Measurements from ENCODE around the gene AKR7A2. TPM values are rescaled to one million over a fixed set of nuclear protein-coding genes. Genes with fewer than 3 reads are reported as not detected.

Gene AKR7A2
- polyA plus RNA-seq, 1 experiment = 47.5 TPM

DNA sequence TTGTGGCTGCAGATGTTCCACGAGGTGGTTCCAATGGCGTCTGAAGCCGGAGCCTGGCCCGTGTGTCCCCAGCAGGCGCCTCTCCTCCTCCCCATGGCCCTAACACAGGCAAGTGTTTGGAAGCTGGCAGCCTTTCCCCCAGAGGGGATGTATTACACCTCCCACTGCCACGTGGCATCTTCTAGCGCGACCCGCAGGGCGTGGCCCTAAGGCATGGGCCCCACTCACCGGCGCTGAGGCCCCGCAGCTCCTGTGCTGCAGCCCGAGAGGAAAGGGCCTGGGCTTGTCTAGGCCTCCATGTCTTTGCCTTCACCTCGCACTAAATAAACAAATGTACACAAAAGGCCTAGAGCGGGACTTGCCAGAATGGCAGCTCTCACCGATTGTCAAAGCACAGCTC lies 38.1 kb upstream of the AKR7A2 start:
- H3K27ac ChIP-seq (ENCODE audit: low read depth, low read length) = no peak overlapping the region
- no peaks in the 10 kb centered on the region for H3K27me3 ChIP-seq (ENCODE audit: control insufficient read depth, insufficient read depth, low read length)
- no peak for DNase-seq (ENCODE audit: low read depth, low spot score)
- H3K4me3 ChIP-seq (ENCODE audit: low read depth, low read length) = no peak overlapping the region
- CTCF ChIA-PET = interaction anchor here (1.3 to 1.8 kb wide), 2 partner anchors 9 to 301 kb away, joined by 4 to 6 read pairs; no protein-coding TSS in a partner anchor
- H3K9me3 ChIP-seq (ENCODE audit: control insufficient read depth, insufficient read depth, low read length) = no peaks in the 10 kb centered on the region; the same call in 1 of the 2 replicates
- TF ChIP-seq, protein P1, sequence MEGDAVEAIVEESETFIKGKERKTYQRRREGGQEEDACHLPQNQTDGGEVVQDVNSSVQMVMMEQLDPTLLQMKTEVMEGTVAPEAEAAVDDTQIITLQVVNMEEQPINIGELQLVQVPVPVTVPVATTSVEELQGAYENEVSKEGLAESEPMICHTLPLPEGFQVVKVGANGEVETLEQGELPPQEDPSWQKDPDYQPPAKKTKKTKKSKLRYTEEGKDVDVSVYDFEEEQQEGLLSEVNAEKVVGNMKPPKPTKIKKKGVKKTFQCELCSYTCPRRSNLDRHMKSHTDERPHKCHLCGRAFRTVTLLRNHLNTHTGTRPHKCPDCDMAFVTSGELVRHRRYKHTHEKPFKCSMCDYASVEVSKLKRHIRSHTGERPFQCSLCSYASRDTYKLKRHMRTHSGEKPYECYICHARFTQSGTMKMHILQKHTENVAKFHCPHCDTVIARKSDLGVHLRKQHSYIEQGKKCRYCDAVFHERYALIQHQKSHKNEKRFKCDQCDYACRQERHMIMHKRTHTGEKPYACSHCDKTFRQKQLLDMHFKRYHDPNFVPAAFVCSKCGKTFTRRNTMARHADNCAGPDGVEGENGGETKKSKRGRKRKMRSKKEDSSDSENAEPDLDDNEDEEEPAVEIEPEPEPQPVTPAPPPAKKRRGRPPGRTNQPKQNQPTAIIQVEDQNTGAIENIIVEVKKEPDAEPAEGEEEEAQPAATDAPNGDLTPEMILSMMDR (IDR thresholded peaks at IDR 0.05; ENCODE audit: low read depth, low read length) = no peak
- POLR2A ChIA-PET = interaction anchor here (0.7 kb wide), 1 partner anchor 119 kb away, joined by 3 read pairs; no protein-coding TSS in a partner anchor

DNA sequence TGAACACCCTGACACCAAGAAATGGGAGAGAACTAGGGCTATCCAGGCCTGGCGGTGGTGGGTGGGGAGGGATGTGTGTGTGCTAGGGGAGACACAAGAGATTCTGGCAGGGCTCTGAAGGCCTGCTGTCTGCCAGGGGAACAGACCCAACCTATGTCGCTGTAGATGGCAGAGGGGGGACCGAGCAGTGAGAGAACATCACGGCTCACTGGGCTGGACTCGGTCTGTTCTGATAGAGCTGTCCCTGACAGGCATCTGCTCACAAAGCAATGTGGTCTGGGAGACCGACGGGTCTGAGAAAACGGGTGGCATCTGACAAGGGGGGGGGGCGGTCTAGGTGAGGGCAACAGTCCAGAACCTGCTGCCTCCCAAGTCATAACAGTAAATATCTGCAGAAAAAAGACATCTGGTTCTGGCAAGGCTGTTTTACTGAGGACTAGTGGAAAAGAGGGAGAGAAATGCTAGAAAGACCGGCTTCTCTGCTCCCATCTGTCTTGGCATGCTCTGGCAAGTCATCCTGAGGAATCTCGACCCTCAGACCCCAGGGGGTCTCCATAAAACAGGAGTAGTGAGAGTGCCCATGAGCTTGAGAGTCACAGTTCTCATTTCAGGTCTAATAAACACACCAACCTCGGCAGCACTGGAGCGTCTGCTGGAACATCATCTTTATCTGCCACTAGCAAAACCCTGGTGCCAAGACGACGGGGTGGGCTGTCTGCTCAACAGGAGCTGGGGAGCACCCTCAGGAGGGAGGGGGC lies 36.7 kb upstream of the AKR7A2 start:
- TF ChIP-seq, protein P1 (IDR thresholded peaks at IDR 0.05; ENCODE audit: low read depth, low read length) = no peak
- Histone ChIP-seq H3K27me3 (ENCODE audit: control insufficient read depth, insufficient read depth, low read length) (no peaks in the 10 kb centered on the region), H3K27ac (ENCODE audit: low read depth, low read length) (no peak overlapping the region), H3K9me3 (ENCODE audit: control insufficient read depth, insufficient read depth, low read length) (no peaks in the 10 kb centered on the region; the same call in 1 of the 2 replicates), H3K4me3 (ENCODE audit: low read depth, low read length) (no peak overlapping the region)
- POLR2A ChIA-PET = no interaction called here
- no peak for DNase-seq (ENCODE audit: low read depth, low spot score)
- CTCF ChIA-PET = interaction anchor here (0.6 to 1.3 kb wide), 2 partner anchors 10 to 303 kb away, joined by 4 to 7 read pairs; no protein-coding TSS in a partner anchor

DNA sequence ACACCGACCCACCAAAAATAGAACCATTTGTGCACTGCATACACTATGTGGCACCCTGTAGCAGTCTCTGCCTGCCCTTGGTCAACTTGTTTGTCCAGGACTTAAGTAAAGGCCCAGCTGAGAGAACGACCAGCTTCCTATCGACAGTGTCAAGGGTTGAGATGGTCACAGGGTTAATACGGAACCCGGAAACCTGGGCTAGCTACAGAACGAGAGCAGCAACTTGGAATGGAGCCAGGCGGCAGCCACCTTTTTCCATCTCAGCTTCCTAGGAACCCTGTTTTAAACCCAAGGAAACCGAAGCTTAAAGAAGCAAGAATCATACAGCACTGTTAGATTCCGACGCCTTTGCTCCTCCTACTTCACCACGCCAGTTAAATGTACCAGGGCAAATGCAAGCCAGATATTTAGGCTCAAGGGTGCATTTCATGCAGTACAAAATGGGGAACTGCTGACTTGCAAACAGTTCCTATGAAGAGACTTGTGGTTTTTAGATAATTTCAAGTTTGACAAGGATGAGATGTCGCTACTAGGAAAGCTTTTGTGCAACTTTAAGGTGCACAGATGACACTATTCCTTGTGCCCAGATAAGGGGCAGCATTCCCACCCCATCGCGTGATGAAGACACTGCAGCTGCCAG lies 35.7 kb upstream of the AKR7A2 start:
- DNase-seq (ENCODE audit: low read depth, low spot score) = no peak
- ChIA-PET POLR2A (no interaction called here), CTCF (interaction anchor here (1.3 kb wide), 1 partner anchor 303 kb away, joined by 3 read pairs; no protein-coding TSS in a partner anchor)
- Histone ChIP-seq H3K9me3 (ENCODE audit: control insufficient read depth, insufficient read depth, low read length) (no peaks in the 10 kb centered on the region; the same call in 1 of the 2 replicates), H3K4me3 (ENCODE audit: low read depth, low read length) (no peak overlapping the region), H3K27ac (ENCODE audit: low read depth, low read length) (no peak overlapping the region), H3K27me3 (ENCODE audit: control insufficient read depth, insufficient read depth, low read length) (no peaks in the 10 kb centered on the region)
- TF ChIP-seq, protein P1 (IDR thresholded peaks at IDR 0.05; ENCODE audit: low read depth, low read length) = no peak

DNA sequence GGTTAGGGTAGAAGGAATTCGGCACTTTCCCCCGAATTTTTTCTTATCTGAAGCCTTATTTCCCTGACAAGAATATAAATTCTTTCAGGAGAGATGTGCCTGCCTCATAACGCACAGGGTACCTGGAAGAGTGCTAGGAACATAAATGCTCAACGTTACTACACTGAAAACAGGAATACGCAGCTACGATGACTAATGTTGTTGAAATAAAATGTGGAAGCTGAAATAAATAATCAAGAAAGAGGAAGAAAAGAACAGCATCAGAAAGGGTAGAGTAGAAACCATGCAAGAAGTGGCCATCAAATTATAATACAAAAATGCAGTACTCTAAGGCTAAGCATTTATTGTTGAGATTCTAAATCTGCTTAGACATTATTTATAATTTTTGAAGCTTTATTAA lies 34.1 kb upstream of the AKR7A2 start:
- no peaks in the 10 kb centered on the region for H3K27me3 ChIP-seq (ENCODE audit: control insufficient read depth, insufficient read depth, low read length)
- CTCF ChIA-PET = interaction anchor here (0.9 kb wide), 1 partner anchor 308 kb away, joined by 3 read pairs; no protein-coding TSS in a partner anchor
- no peak for DNase-seq (ENCODE audit: low read depth, low spot score)

More for the DNA sequence above, 34.1 kb upstream of the AKR7A2 start:
- POLR2A ChIA-PET = no interaction called here
- Histone ChIP-seq H3K9me3 (ENCODE audit: control insufficient read depth, insufficient read depth, low read length) (no peaks in the 10 kb centered on the region; the same call in 1 of the 2 replicates), H3K27ac (ENCODE audit: low read depth, low read length) (no peak overlapping the region), H3K4me3 (ENCODE audit: low read depth, low read length) (no peak overlapping the region)
- TF ChIP-seq, protein P1 (IDR thresholded peaks at IDR 0.05; ENCODE audit: low read depth, low read length) = no peak
